IMR-90 (cell line): ENCODE measurements around the gene PSMD9. TPM values are rescaled to one million over a fixed set of nuclear protein-coding genes. Genes with fewer than 3 reads are reported as not detected.
A peak's percentile ranks its signal among the peaks of the same experiment; 100 is the strongest.

Experiments used
- ATAC-seq: fragments of 200-7000 bp; cut with Tn5 transposase; 2 replicates; pipeline ENCODE4 v1.9.1; 2020; ENCODE audit warnings: low read depth, mild to moderate bottlenecking, moderate library complexity
- BruUV-seq: library from RNA; stranded (reverse); fragments of 400-500 nt; replicated peaks from 2 replicates; lab custom pipeline; 2021; lab: Mats Ljungman, UMichigan
- CTCF ChIA-PET: fragments of 300-600 bp; formaldehyde crosslinking; extraction: SDS; loops from one replicate; lab custom pipeline; 2021; ENCODE audit warnings: antibody characterized with exemption; lab: Yijun Ruan, JAX
- POLR2A ChIA-PET: fragments of 300-600 bp; sonication (Branson Sonifier 250); formaldehyde crosslinking; loops from one replicate; lab custom pipeline; 2022; ENCODE audit warnings: antibody characterized with exemption; ENCODE audit not compliant: unreplicated experiment; lab: Charles Lee
- DNase-seq: peaks from one replicate; pipeline ENCODE4 v3.0.0; 2013
- H2AFZ ChIP-seq: replicated peaks from 2 replicates; pipeline ENCODE3; 2013; ENCODE audit warnings: low read length, mild to moderate bottlenecking; ENCODE audit not compliant: poor library complexity
- H2AK5ac ChIP-seq: 2 replicates; pipeline ENCODE4 v1.6.1; 2013; ENCODE audit warnings: low read depth, low read length, inconsistent platforms
- H2AK9ac ChIP-seq: replicated peaks from 2 replicates; pipeline ENCODE3; 2013; ENCODE audit warnings: mild to moderate bottlenecking, low read depth, low read length, moderate library complexity; ENCODE audit not compliant: poor library complexity
- H2BK120ac ChIP-seq: 2 replicates; pipeline ENCODE4 v1.6.1; 2013; ENCODE audit warnings: low read depth, low read length, inconsistent platforms
- H2BK15ac ChIP-seq: 3 replicates; pipeline ENCODE4 v1.6.1; 2013; ENCODE audit warnings: low read depth, low read length, inconsistent platforms
- H2BK20ac ChIP-seq: 2 replicates; pipeline ENCODE4 v1.6.1; 2013; ENCODE audit warnings: low read depth, mild to moderate bottlenecking, inconsistent platforms, low read length, moderate library complexity
- H2BK5ac ChIP-seq: 2 replicates; pipeline ENCODE4 v1.6.1; 2013; ENCODE audit warnings: mild to moderate bottlenecking, low read depth, low read length, inconsistent platforms; ENCODE audit not compliant: poor library complexity, severe bottlenecking
- H3K14ac ChIP-seq: replicated peaks from 2 replicates; pipeline ENCODE4 v1.6.1; 2013; ENCODE audit warnings: low read depth, low read length, inconsistent platforms
- H3K18ac ChIP-seq: 2 replicates; pipeline ENCODE4 v1.6.1; 2013; ENCODE audit warnings: low read depth, low read length, control low read depth
- H3K23ac ChIP-seq: 2 replicates; pipeline ENCODE4 v1.6.1; 2013; ENCODE audit warnings: low read depth, low read length, inconsistent platforms
- H3K27ac ChIP-seq: 2 replicates; pipeline ENCODE4 v1.5.1; 2013; ENCODE audit warnings: mild to moderate bottlenecking, control low read depth, low read length; ENCODE audit not compliant: insufficient read depth
- H3K27me3 ChIP-seq: 2 replicates; pipeline ENCODE4 v1.6.1; 2013; ENCODE audit warnings: low read length; ENCODE audit not compliant: control insufficient read depth, insufficient read depth
- H3K36me3 ChIP-seq: 2 replicates; pipeline ENCODE4 v1.6.1; 2013; ENCODE audit warnings: low read length, mixed read lengths; ENCODE audit not compliant: control insufficient read depth, insufficient read depth
- H3K4ac ChIP-seq: 2 replicates; pipeline ENCODE4 v1.6.1; 2013; ENCODE audit warnings: low read depth, low read length, inconsistent platforms
- H3K4me1 ChIP-seq: 2 replicates; pipeline ENCODE4 v1.6.1; 2013; ENCODE audit warnings: low read length, mixed read lengths; ENCODE audit not compliant: control insufficient read depth, insufficient read depth
- H3K4me2 ChIP-seq: 2 replicates; pipeline ENCODE4 v1.6.1; 2013; ENCODE audit warnings: low read depth, mild to moderate bottlenecking, control low read depth, low read length, moderate library complexity
- H3K4me3 ChIP-seq: 2 replicates; pipeline ENCODE4 v1.5.1; 2013; ENCODE audit warnings: low read depth, mild to moderate bottlenecking, control low read depth, low read length, moderate library complexity; ENCODE audit not compliant: insufficient read depth
- H3K56ac ChIP-seq: 2 replicates; pipeline ENCODE4 v1.6.1; 2013; ENCODE audit warnings: low read length, inconsistent platforms; ENCODE audit not compliant: insufficient read depth; ENCODE audit errors: extremely low read depth
- H3K79me1 ChIP-seq, 2 experiments: 2 replicates each; pipeline ENCODE4 v1.6.1; 2013; ENCODE audit warnings: low read length in 2 of 2, inconsistent platforms in 1 of 2, low read depth in 1 of 2
- H3K9ac ChIP-seq: 2 replicates; pipeline ENCODE4 v1.6.1; 2013; ENCODE audit warnings: low read depth, low read length, control low read depth
- H3K9me1 ChIP-seq: 2 replicates; pipeline ENCODE4 v1.6.1; 2013; ENCODE audit warnings: low read length, inconsistent platforms; ENCODE audit not compliant: insufficient read depth
- H3K9me3 ChIP-seq: 2 replicates; pipeline ENCODE4 v1.6.1; 2013; ENCODE audit warnings: low read length; ENCODE audit not compliant: control insufficient read depth, insufficient read depth
- H4K20me1 ChIP-seq: 2 replicates; pipeline ENCODE4 v1.6.1; 2013; ENCODE audit warnings: low read length, inconsistent platforms; ENCODE audit not compliant: insufficient read depth
- H4K5ac ChIP-seq: 2 replicates; pipeline ENCODE4 v1.6.1; 2013; ENCODE audit warnings: mild to moderate bottlenecking, low read depth, low read length, control low read depth
- H4K8ac ChIP-seq, 2 experiments: 2 replicates each; pipeline ENCODE4 v1.6.1; 2013; ENCODE audit warnings: low read depth in 2 of 2, low read length in 2 of 2, control low read depth in 1 of 2, inconsistent platforms in 1 of 2
- H4K91ac ChIP-seq: 2 replicates; pipeline ENCODE4 v1.6.1; 2013; ENCODE audit warnings: low read depth, low read length, inconsistent platforms; ENCODE audit not compliant: insufficient read depth
- CEBPB ChIP-seq: IDR thresholded peaks from 2 replicates; pipeline ENCODE4 v1.6.1; 2012; ENCODE audit warnings: low read depth, low read length, improper control_type of control experiment
- CHD1 ChIP-seq: IDR thresholded peaks from 2 replicates; pipeline ENCODE4 v1.6.1; 2012; ENCODE audit warnings: low read depth, low read length, improper control_type of control experiment
- FOS ChIP-seq: fragments of 150-350 bp; IDR thresholded peaks from 2 replicates; pipeline ENCODE4 v1.6.1; 2016; ENCODE audit warnings: low read depth, low read length
- MAFK ChIP-seq: IDR thresholded peaks from 2 replicates; pipeline ENCODE4 v1.6.1; 2012; ENCODE audit warnings: low read depth, low read length, improper control_type of control experiment
- MAZ ChIP-seq: IDR thresholded peaks from 2 replicates; pipeline ENCODE4 v1.6.1; 2012; ENCODE audit warnings: low read depth, mild to moderate bottlenecking, low read length, improper control_type of control experiment, moderate library complexity, borderline replicate concordance
- NFE2L2 ChIP-seq: fragments of 150-350 bp; IDR thresholded peaks from 2 replicates; pipeline ENCODE4 v1.6.1; 2016; ENCODE audit warnings: low read depth, mild to moderate bottlenecking, low read length
- POLR2A ChIP-seq: IDR thresholded peaks from 2 replicates; pipeline ENCODE4 v1.6.1; 2012; ENCODE audit warnings: mild to moderate bottlenecking, low read depth, low read length
- RFX5 ChIP-seq: IDR thresholded peaks from 2 replicates; pipeline ENCODE4 v1.8.0; 2012; ENCODE audit warnings: low read depth, mild to moderate bottlenecking, low read length, moderate library complexity
- SMC3 ChIP-seq: fragments of 150-350 bp; IDR thresholded peaks from 2 replicates; pipeline ENCODE4 v1.6.1; 2016; ENCODE audit warnings: low read depth, mild to moderate bottlenecking, antibody characterized with exemption, low read length, moderate library complexity
- WGBS, 2 experiments: methylation state at CpG; one replicate each; pipeline versions ENCODE4 v1.1.5 to v1.1.7; 2013; ENCODE audit warnings: missing lambda C conversion rate in 2 of 2; ENCODE audit not compliant: insufficient read length in 1 of 2; ENCODE audit errors: extremely low coverage in 2 of 2; 5-methylcytosine and 5-hydroxymethylcytosine counted together
- dilution Hi-C: fragments of 300-500 bp; cut with HindIII; formaldehyde crosslinking; loops from one replicate; pipeline ENCODE4 v1.14.3; 2018; ENCODE audit warnings: low sequenced_read_pairs; ENCODE audit not compliant: unreplicated experiment
- in situ Hi-C: fragments of 300-500 bp; cut with MboI; formaldehyde crosslinking; loops from 3 replicates; pipeline ENCODE4 v1.14.3; 2019; ENCODE audit warnings: low sequenced_read_pairs, inconsistent platforms, mixed read lengths
- intact Hi-C: fragments of 100-400 bp; cut with micrococcal nuclease; formaldehyde crosslinking; loops from 2 replicates; pipeline ENCODE4 v1.10.0; 2022
- polyA plus RNA-seq, 3 experiments: library from polyadenylated mRNA; depleted of rRNA; stranded (reverse); fragments of >200 nt; gene quantifications; 2 replicates each; pipeline ENCODE4 v1.2.3, GENCODE V29; 2012; ENCODE audit warnings: low replicate concordance in 1 of 3
- total RNA-seq: library from RNA; depleted of rRNA; stranded (reverse); fragments of >200 nt; gene quantifications from 2 replicates; pipeline ENCODE4 v1.2.3, GENCODE V29; 2012
- TF ChIP-seq, protein P1 (sequence below): fragments of 150-350 bp; IDR thresholded peaks from 2 replicates; pipeline ENCODE4 v1.6.1; 2017; ENCODE audit warnings: mild to moderate bottlenecking, antibody characterized with exemption, low read length, low read depth
- TF ChIP-seq, protein P2 (sequence below): fragments of 150-350 bp; IDR thresholded peaks from 2 replicates; pipeline ENCODE4 v1.6.1; 2016; ENCODE audit warnings: low read depth, mild to moderate bottlenecking, low read length, moderate library complexity, borderline replicate concordance
- TF ChIP-seq, protein P3 (sequence below): conservative IDR thresholded peaks from 2 replicates; pipeline ENCODE4 v1.5.1; 2012; ENCODE audit warnings: mild to moderate bottlenecking, low read depth, low read length, improper control_type of control experiment

Gene PSMD9
- total and polyA plus RNA-seq, 2 of the 4 experiments (the other 2 are of a cell fraction) = 135 to 142 TPM

DNA sequence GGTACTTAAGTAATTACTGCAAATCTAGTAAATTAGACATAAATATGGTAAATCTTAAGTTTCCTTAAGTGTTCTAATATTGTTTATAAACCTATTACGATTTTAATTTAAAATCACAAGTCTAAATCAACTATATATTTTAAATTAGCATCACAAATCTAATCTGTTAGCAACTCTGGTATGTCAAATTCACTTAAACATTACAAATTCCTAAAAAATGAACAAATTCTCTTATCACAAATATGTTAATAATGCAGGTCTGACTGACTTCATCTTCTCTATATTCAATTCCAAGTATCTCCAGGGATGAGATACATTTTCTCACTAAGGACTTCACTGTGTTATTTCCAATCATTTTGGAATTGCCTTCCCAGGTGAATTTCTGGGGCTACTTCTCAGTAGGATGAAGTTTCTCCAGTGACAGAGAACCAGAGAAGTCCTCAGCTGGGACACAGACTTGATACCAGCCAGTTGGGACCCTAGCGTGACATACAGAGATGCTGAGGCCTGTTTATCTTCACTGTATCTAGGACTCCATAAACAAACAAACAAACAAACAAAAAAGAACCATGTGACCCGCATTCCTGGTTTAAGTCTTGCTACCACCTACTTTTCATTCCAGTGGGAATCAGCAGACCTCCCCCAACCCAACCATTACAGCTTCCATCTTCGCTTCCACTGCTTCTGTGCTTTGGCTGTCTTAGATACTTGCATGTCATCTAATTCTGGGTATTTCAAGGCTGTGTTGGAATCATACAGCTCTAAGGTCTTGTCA, 51.6 kb downstream of the PSMD9 start:
- H2AK9ac ChIP-seq = no peak overlapping the region
- no TSS peak for BruUV-seq
- intact Hi-C loops (no loop called here), dilution Hi-C loops (no loop called here), in situ Hi-C loops (no loop called here)
- H3K27me3 ChIP-seq = no peaks in the 10 kb centered on the region
- H2BK5ac ChIP-seq = no peak overlapping the region
- peak overlapping the region; percentile 49; the same call in 1 of the 2 replicates for H2BK120ac ChIP-seq
- H3K9me3 ChIP-seq = peaks cover 4% of the 10 kb centered on the region; the same call in 1 of the 2 replicates
- no peak overlapping the region for H3K56ac ChIP-seq
- ChIA-PET CTCF (no interaction called here), POLR2A (no interaction called here)
- no peak overlapping the region for H3K27ac ChIP-seq
- H3K18ac ChIP-seq = peak overlapping the region; percentile 52
- DNase-seq (no peak), ATAC-seq (peak; percentile 61)
- no peaks in the 10 kb centered on the region for H4K20me1 ChIP-seq
- H2AFZ ChIP-seq = no peak overlapping the region
- peak overlapping the region; percentile 12; the same call in 1 of the 2 replicates for H3K23ac ChIP-seq
- H2AK5ac ChIP-seq = 0 out of 2 replicates have a peak overlapping the region, but pooled peaks have one; percentile 65
- H3K4me2 ChIP-seq = no peak overlapping the region
- H2BK15ac ChIP-seq = peak overlapping the region; percentile 15; the same call in 1 of the 3 replicates
- peaks cover 13% of the 10 kb centered on the region for H3K36me3 ChIP-seq
- WGBS, 2 experiments = 56% methylated on average over 1 of the region's 4 CpGs; no CpG with 5 or more reads in 1 of the 2 experiments
- no peak overlapping the region for H3K4me3 ChIP-seq
- H4K91ac ChIP-seq = peak overlapping the region; percentile 55; the same call in 1 of the 2 replicates
- H3K4ac ChIP-seq = peak overlapping the region; percentile 68; the same call in 1 of the 2 replicates
- peak overlapping the region; percentile 50; the same call in 1 of the 2 replicates for H3K14ac ChIP-seq
- no peak overlapping the region for H4K5ac ChIP-seq
- no peaks in the 10 kb centered on the region; a peak in 2 of 4 replicates for H3K79me1 ChIP-seq
- H3K9ac ChIP-seq = no peak overlapping the region
- peaks cover 13% of the 10 kb centered on the region for H3K9me1 ChIP-seq
- TF ChIP-seq, protein P1, sequence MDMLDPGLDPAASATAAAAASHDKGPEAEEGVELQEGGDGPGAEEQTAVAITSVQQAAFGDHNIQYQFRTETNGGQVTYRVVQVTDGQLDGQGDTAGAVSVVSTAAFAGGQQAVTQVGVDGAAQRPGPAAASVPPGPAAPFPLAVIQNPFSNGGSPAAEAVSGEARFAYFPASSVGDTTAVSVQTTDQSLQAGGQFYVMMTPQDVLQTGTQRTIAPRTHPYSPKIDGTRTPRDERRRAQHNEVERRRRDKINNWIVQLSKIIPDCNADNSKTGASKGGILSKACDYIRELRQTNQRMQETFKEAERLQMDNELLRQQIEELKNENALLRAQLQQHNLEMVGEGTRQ = no peak
- TF ChIP-seq CEBPB (no peak), CHD1 (no peak), RFX5 (no peak), MAFK (no peak), FOS (no peak), MAZ (no peak), POLR2A (no peak), NFE2L2 (no peak), SMC3 (no peak)
- TF ChIP-seq, protein P2, sequence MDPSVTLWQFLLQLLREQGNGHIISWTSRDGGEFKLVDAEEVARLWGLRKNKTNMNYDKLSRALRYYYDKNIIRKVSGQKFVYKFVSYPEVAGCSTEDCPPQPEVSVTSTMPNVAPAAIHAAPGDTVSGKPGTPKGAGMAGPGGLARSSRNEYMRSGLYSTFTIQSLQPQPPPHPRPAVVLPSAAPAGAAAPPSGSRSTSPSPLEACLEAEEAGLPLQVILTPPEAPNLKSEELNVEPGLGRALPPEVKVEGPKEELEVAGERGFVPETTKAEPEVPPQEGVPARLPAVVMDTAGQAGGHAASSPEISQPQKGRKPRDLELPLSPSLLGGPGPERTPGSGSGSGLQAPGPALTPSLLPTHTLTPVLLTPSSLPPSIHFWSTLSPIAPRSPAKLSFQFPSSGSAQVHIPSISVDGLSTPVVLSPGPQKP = no peak
- TF ChIP-seq, protein P3, sequence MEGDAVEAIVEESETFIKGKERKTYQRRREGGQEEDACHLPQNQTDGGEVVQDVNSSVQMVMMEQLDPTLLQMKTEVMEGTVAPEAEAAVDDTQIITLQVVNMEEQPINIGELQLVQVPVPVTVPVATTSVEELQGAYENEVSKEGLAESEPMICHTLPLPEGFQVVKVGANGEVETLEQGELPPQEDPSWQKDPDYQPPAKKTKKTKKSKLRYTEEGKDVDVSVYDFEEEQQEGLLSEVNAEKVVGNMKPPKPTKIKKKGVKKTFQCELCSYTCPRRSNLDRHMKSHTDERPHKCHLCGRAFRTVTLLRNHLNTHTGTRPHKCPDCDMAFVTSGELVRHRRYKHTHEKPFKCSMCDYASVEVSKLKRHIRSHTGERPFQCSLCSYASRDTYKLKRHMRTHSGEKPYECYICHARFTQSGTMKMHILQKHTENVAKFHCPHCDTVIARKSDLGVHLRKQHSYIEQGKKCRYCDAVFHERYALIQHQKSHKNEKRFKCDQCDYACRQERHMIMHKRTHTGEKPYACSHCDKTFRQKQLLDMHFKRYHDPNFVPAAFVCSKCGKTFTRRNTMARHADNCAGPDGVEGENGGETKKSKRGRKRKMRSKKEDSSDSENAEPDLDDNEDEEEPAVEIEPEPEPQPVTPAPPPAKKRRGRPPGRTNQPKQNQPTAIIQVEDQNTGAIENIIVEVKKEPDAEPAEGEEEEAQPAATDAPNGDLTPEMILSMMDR = no peak
- no peaks in the 10 kb centered on the region for H3K4me1 ChIP-seq
- H2BK20ac ChIP-seq = peak overlapping the region; percentile 76; the same call in 1 of the 2 replicates
- peak overlapping the region; percentile 41 to 75; a peak in 3 of 4 replicates for H4K8ac ChIP-seq
